Esophagus muscularis mucosa (tissue), 4 donors: ENCODE measurements around the gene TOMM70.

Experiments
- EP300 ChIP-seq: sonication (generic); formaldehyde crosslinking; IDR thresholded peaks from one replicate; pipeline ENCODE4 v1.6.1; 2017; ENCODE audit warnings: antibody characterized with exemption
- POLR2A ChIP-seq: fragments of 450-650 bp; IDR thresholded peaks from one replicate; pipeline ENCODE4 v1.6.1; 2017; ENCODE audit warnings: antibody characterized with exemption, moderate library complexity, mild to moderate bottlenecking, low read depth
- POLR2AphosphoS5 ChIP-seq, 2 donors: sonication (generic); formaldehyde crosslinking; IDR thresholded peaks; one replicate each; pipeline ENCODE4 v1.6.1; 2017; ENCODE audit warnings: antibody characterized with exemption in 2 of 2
- TF ChIP-seq, protein P1 (sequence below), 3 experiments: fragments of 200-600 bp in 2 of 3; fragments of 450-650 bp in 1 of 3; sonication (generic) in 2 of 3; IDR thresholded peaks; one replicate each; pipeline ENCODE4 v1.5.1; 2017 to 2019; ENCODE audit warnings: antibody characterized with exemption in 3 of 3, mild to moderate bottlenecking in 2 of 3, moderate library complexity in 1 of 3

DNA sequence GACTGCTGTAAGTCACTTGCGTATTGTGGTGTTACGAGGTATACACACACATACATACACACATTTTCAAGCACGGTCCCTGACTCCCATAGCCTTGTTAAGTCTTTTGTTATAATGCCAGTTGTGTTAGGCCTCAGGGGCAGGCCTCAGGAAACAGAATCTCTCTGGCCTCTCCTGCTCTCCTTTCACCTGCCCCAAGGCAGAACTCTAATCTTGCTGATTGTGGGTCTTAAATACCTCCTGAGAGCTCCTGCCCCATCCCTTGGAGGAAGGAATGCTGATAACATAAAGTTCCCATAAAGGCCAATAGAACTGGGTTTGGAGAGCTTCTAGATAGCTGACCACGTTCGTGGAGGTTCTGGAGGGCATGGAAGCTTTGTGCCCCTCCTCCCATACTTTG is 70.2 kb downstream of the TOMM70 start:
- TF ChIP-seq, protein P1, sequence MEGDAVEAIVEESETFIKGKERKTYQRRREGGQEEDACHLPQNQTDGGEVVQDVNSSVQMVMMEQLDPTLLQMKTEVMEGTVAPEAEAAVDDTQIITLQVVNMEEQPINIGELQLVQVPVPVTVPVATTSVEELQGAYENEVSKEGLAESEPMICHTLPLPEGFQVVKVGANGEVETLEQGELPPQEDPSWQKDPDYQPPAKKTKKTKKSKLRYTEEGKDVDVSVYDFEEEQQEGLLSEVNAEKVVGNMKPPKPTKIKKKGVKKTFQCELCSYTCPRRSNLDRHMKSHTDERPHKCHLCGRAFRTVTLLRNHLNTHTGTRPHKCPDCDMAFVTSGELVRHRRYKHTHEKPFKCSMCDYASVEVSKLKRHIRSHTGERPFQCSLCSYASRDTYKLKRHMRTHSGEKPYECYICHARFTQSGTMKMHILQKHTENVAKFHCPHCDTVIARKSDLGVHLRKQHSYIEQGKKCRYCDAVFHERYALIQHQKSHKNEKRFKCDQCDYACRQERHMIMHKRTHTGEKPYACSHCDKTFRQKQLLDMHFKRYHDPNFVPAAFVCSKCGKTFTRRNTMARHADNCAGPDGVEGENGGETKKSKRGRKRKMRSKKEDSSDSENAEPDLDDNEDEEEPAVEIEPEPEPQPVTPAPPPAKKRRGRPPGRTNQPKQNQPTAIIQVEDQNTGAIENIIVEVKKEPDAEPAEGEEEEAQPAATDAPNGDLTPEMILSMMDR (IDR thresholded peaks at IDR 0.05), result no peak
- TF ChIP-seq POLR2A (no peak), POLR2AphosphoS5 (IDR thresholded peaks at IDR 0.05) (no peak), EP300 (no peak)
